IMR-90 (cell line): ENCODE measurements around the gene GTPBP3. TPM values are rescaled to one million over a fixed set of nuclear protein-coding genes. Genes with fewer than 3 reads are reported as not detected.

Experiments
- ATAC-seq: fragments of 200-7000 bp; cut with Tn5 transposase; 2 replicates; pipeline ENCODE4 v1.9.1; 2020; ENCODE audit warnings: low read depth, mild to moderate bottlenecking, moderate library complexity
- BruUV-seq: library from RNA; stranded (reverse); fragments of 400-500 nt; replicated peaks from 2 replicates; lab custom pipeline; 2021; lab: Mats Ljungman, UMichigan
- CTCF ChIA-PET: fragments of 300-600 bp; formaldehyde crosslinking; extraction: SDS; loops from one replicate; lab custom pipeline; 2021; ENCODE audit warnings: antibody characterized with exemption; lab: Yijun Ruan, JAX
- POLR2A ChIA-PET: fragments of 300-600 bp; sonication (Branson Sonifier 250); formaldehyde crosslinking; loops from one replicate; lab custom pipeline; 2022; ENCODE audit warnings: antibody characterized with exemption; ENCODE audit not compliant: unreplicated experiment; lab: Charles Lee
- DNase-seq: peaks from one replicate; pipeline ENCODE4 v3.0.0; 2013
- H2AFZ ChIP-seq: replicated peaks from 2 replicates; pipeline ENCODE3; 2013; ENCODE audit warnings: low read length, mild to moderate bottlenecking; ENCODE audit not compliant: poor library complexity
- H2AK5ac ChIP-seq: 2 replicates; pipeline ENCODE4 v1.6.1; 2013; ENCODE audit warnings: low read depth, low read length, inconsistent platforms
- H2AK9ac ChIP-seq: replicated peaks from 2 replicates; pipeline ENCODE3; 2013; ENCODE audit warnings: mild to moderate bottlenecking, low read depth, low read length, moderate library complexity; ENCODE audit not compliant: poor library complexity
- H2BK120ac ChIP-seq: 2 replicates; pipeline ENCODE4 v1.6.1; 2013; ENCODE audit warnings: low read depth, low read length, inconsistent platforms
- H2BK15ac ChIP-seq: 3 replicates; pipeline ENCODE4 v1.6.1; 2013; ENCODE audit warnings: low read depth, low read length, inconsistent platforms
- H2BK20ac ChIP-seq: 2 replicates; pipeline ENCODE4 v1.6.1; 2013; ENCODE audit warnings: low read depth, mild to moderate bottlenecking, inconsistent platforms, low read length, moderate library complexity
- H2BK5ac ChIP-seq: 2 replicates; pipeline ENCODE4 v1.6.1; 2013; ENCODE audit warnings: mild to moderate bottlenecking, low read depth, low read length, inconsistent platforms; ENCODE audit not compliant: poor library complexity, severe bottlenecking
- H3K14ac ChIP-seq: replicated peaks from 2 replicates; pipeline ENCODE4 v1.6.1; 2013; ENCODE audit warnings: low read depth, low read length, inconsistent platforms
- H3K18ac ChIP-seq: 2 replicates; pipeline ENCODE4 v1.6.1; 2013; ENCODE audit warnings: low read depth, low read length, control low read depth
- H3K23ac ChIP-seq: 2 replicates; pipeline ENCODE4 v1.6.1; 2013; ENCODE audit warnings: low read depth, low read length, inconsistent platforms
- H3K27ac ChIP-seq: 2 replicates; pipeline ENCODE4 v1.5.1; 2013; ENCODE audit warnings: mild to moderate bottlenecking, control low read depth, low read length; ENCODE audit not compliant: insufficient read depth
- H3K27me3 ChIP-seq: 2 replicates; pipeline ENCODE4 v1.6.1; 2013; ENCODE audit warnings: low read length; ENCODE audit not compliant: control insufficient read depth, insufficient read depth
- H3K36me3 ChIP-seq: 2 replicates; pipeline ENCODE4 v1.6.1; 2013; ENCODE audit warnings: low read length, mixed read lengths; ENCODE audit not compliant: control insufficient read depth, insufficient read depth
- H3K4ac ChIP-seq: 2 replicates; pipeline ENCODE4 v1.6.1; 2013; ENCODE audit warnings: low read depth, low read length, inconsistent platforms
- H3K4me1 ChIP-seq: 2 replicates; pipeline ENCODE4 v1.6.1; 2013; ENCODE audit warnings: low read length, mixed read lengths; ENCODE audit not compliant: control insufficient read depth, insufficient read depth
- H3K4me2 ChIP-seq: 2 replicates; pipeline ENCODE4 v1.6.1; 2013; ENCODE audit warnings: low read depth, mild to moderate bottlenecking, control low read depth, low read length, moderate library complexity
- H3K4me3 ChIP-seq: 2 replicates; pipeline ENCODE4 v1.5.1; 2013; ENCODE audit warnings: low read depth, mild to moderate bottlenecking, control low read depth, low read length, moderate library complexity; ENCODE audit not compliant: insufficient read depth
- H3K56ac ChIP-seq: 2 replicates; pipeline ENCODE4 v1.6.1; 2013; ENCODE audit warnings: low read length, inconsistent platforms; ENCODE audit not compliant: insufficient read depth; ENCODE audit errors: extremely low read depth
- H3K79me1 ChIP-seq, 2 experiments: 2 replicates each; pipeline ENCODE4 v1.6.1; 2013; ENCODE audit warnings: low read length in 2 of 2, inconsistent platforms in 1 of 2, low read depth in 1 of 2
- H3K9ac ChIP-seq: 2 replicates; pipeline ENCODE4 v1.6.1; 2013; ENCODE audit warnings: low read depth, low read length, control low read depth
- H3K9me1 ChIP-seq: 2 replicates; pipeline ENCODE4 v1.6.1; 2013; ENCODE audit warnings: low read length, inconsistent platforms; ENCODE audit not compliant: insufficient read depth
- H3K9me3 ChIP-seq: 2 replicates; pipeline ENCODE4 v1.6.1; 2013; ENCODE audit warnings: low read length; ENCODE audit not compliant: control insufficient read depth, insufficient read depth
- H4K20me1 ChIP-seq: 2 replicates; pipeline ENCODE4 v1.6.1; 2013; ENCODE audit warnings: low read length, inconsistent platforms; ENCODE audit not compliant: insufficient read depth
- H4K5ac ChIP-seq: 2 replicates; pipeline ENCODE4 v1.6.1; 2013; ENCODE audit warnings: mild to moderate bottlenecking, low read depth, low read length, control low read depth
- H4K8ac ChIP-seq, 2 experiments: 2 replicates each; pipeline ENCODE4 v1.6.1; 2013; ENCODE audit warnings: low read depth in 2 of 2, low read length in 2 of 2, control low read depth in 1 of 2, inconsistent platforms in 1 of 2
- H4K91ac ChIP-seq: 2 replicates; pipeline ENCODE4 v1.6.1; 2013; ENCODE audit warnings: low read depth, low read length, inconsistent platforms; ENCODE audit not compliant: insufficient read depth
- FOS ChIP-seq: fragments of 150-350 bp; IDR thresholded peaks from 2 replicates; pipeline ENCODE4 v1.6.1; 2016; ENCODE audit warnings: low read depth, low read length
- MAFK ChIP-seq: IDR thresholded peaks from 2 replicates; pipeline ENCODE4 v1.6.1; 2012; ENCODE audit warnings: low read depth, low read length, improper control_type of control experiment
- MXI1 ChIP-seq: IDR thresholded peaks from 2 replicates; pipeline ENCODE4 v1.6.1; 2012; ENCODE audit warnings: low read depth, mild to moderate bottlenecking, low read length, moderate library complexity, borderline replicate concordance
- POLR2A ChIP-seq: IDR thresholded peaks from 2 replicates; pipeline ENCODE4 v1.6.1; 2012; ENCODE audit warnings: mild to moderate bottlenecking, low read depth, low read length
- WGBS, 2 experiments: methylation state at CpG; one replicate each; pipeline versions ENCODE4 v1.1.5 to v1.1.7; 2013; ENCODE audit warnings: missing lambda C conversion rate in 2 of 2; ENCODE audit not compliant: insufficient read length in 1 of 2; ENCODE audit errors: extremely low coverage in 2 of 2; 5-methylcytosine and 5-hydroxymethylcytosine counted together
- dilution Hi-C: fragments of 300-500 bp; cut with HindIII; formaldehyde crosslinking; loops from one replicate; pipeline ENCODE4 v1.14.3; 2018; ENCODE audit warnings: low sequenced_read_pairs; ENCODE audit not compliant: unreplicated experiment
- in situ Hi-C: fragments of 300-500 bp; cut with MboI; formaldehyde crosslinking; loops from 3 replicates; pipeline ENCODE4 v1.14.3; 2019; ENCODE audit warnings: low sequenced_read_pairs, inconsistent platforms, mixed read lengths
- intact Hi-C: fragments of 100-400 bp; cut with micrococcal nuclease; formaldehyde crosslinking; loops from 2 replicates; pipeline ENCODE4 v1.10.0; 2022
- polyA plus RNA-seq, 3 experiments: library from polyadenylated mRNA; depleted of rRNA; stranded (reverse); fragments of >200 nt; gene quantifications; 2 replicates each; pipeline ENCODE4 v1.2.3, GENCODE V29; 2012; ENCODE audit warnings: low replicate concordance in 1 of 3
- total RNA-seq: library from RNA; depleted of rRNA; stranded (reverse); fragments of >200 nt; gene quantifications from 2 replicates; pipeline ENCODE4 v1.2.3, GENCODE V29; 2012

GTPBP3 gene
- total and polyA plus RNA-seq, 2 of the 4 experiments (the other 2 are of a cell fraction): 4.3 to 15.1 TPM

- no peak overlapping the region for H3K14ac ChIP-seq
- no peaks in the 10 kb centered on the region for H3K4me1 ChIP-seq
- H3K4ac ChIP-seq: no peak overlapping the region
- no CpG with 5 or more reads among the region's 13 CpGs for WGBS, 2 experiments
- no peak overlapping the region for H2BK20ac ChIP-seq
- H2BK120ac ChIP-seq: no peak overlapping the region
- no peaks in the 10 kb centered on the region for H3K9me1 ChIP-seq
- ChIA-PET POLR2A (no interaction called here), CTCF (no interaction called here)
- H3K79me1 ChIP-seq: no peaks in the 10 kb centered on the region
- peaks cover 10% of the 10 kb centered on the region; the same call in 1 of the 2 replicates for H3K27me3 ChIP-seq
- in situ Hi-C loops: no loop called here
- H4K8ac ChIP-seq: no peak overlapping the region
- H3K23ac ChIP-seq: no peak overlapping the region
- BruUV-seq: no TSS peak
- no peak overlapping the region for H2BK5ac ChIP-seq
- no peak overlapping the region for H4K91ac ChIP-seq
- no peak overlapping the region for H3K18ac ChIP-seq
- H2BK15ac ChIP-seq: no peak overlapping the region
- peaks cover 4% of the 10 kb centered on the region for H3K9me3 ChIP-seq
- no peak overlapping the region for H2AFZ ChIP-seq
- no peaks in the 10 kb centered on the region for H4K20me1 ChIP-seq
- H4K5ac ChIP-seq: no peak overlapping the region
- no peak for TF ChIP-seq POLR2A
- no peak for TF ChIP-seq MAFK
- no peak for TF ChIP-seq FOS
- TF ChIP-seq MXI1: no peak
- H3K9ac ChIP-seq: no peak overlapping the region
- H3K4me3 ChIP-seq: no peak overlapping the region
- DNase-seq (no peak), ATAC-seq (no peak)
- H3K27ac ChIP-seq: no peak overlapping the region
- no peak overlapping the region for H3K4me2 ChIP-seq
- no peak overlapping the region for H2AK9ac ChIP-seq
- H3K56ac ChIP-seq: no peak overlapping the region
- no peaks in the 10 kb centered on the region for H3K36me3 ChIP-seq
- H2AK5ac ChIP-seq: no peak overlapping the region
- intact Hi-C loops: no loop called here
- dilution Hi-C loops: no loop called here
These were observed 40.9 kb downstream of the GTPBP3 start for GRCh38 chr19:17378271-17378670.
